22Rv1 (cell line): ENCODE data around the gene TRUB2.

Experiments
- H3K27ac ChIP-seq: fragments of 450-650 bp; 2 replicates; pipeline ENCODE4 v1.5.1; 2017
- CTCF ChIP-seq: fragments of 450-650 bp; IDR thresholded peaks from 2 replicates; pipeline ENCODE4 v1.5.1; 2017; ENCODE audit warnings: mild to moderate bottlenecking
- ZFX ChIP-seq: fragments of 450-650 bp; IDR thresholded peaks from 2 replicates; pipeline ENCODE4 v1.6.1; 2017; ENCODE audit warnings: antibody characterized with exemption, borderline replicate concordance

The TRUB2 gene

GRCh38 chr9:128362774-128363173, 40.5 kb upstream of the TRUB2 start:
- TF ChIP-seq ZFX, result no peak
- no peak for TF ChIP-seq CTCF
- H3K27ac ChIP-seq, result peak overlapping the region; percentile 64

- TF ChIP-seq ZFX (no peak), CTCF (peak; percentile 91)
- peak overlapping the region; percentile 64 for H3K27ac ChIP-seq
These were observed 39.9 kb upstream of the TRUB2 start for GRCh38 chr9:128361986-128362646.

- H3K27ac ChIP-seq, result peak overlapping the region; percentile 64
- TF ChIP-seq CTCF, result no peak
- TF ChIP-seq ZFX, result no peak
These were observed 39.2 kb upstream of the TRUB2 start for GRCh38 chr9:128361296-128361985.

GRCh38 chr9:128360826-128361225, 38.6 kb upstream of the TRUB2 start:
- TF ChIP-seq ZFX (no peak), CTCF (no peak)
- H3K27ac ChIP-seq, result peak overlapping the region; percentile 64; the same call in 1 of the 2 replicates

GRCh38 chr9:128358861-128359260, 36.6 kb upstream of the TRUB2 start:
- no peak for TF ChIP-seq CTCF
- TF ChIP-seq ZFX, result no peak
- H3K27ac ChIP-seq, result no peak overlapping the region

GRCh38 chr9:128358090-128358489, 35.8 kb upstream of the TRUB2 start:
- no peak overlapping the region for H3K27ac ChIP-seq
- TF ChIP-seq ZFX (no peak), CTCF (no peak)

GRCh38 chr9:128355451-128355850, 33.2 kb upstream of the TRUB2 start:
- TF ChIP-seq CTCF (no peak), ZFX (no peak)
- no peak overlapping the region for H3K27ac ChIP-seq
